Loucy (cell line): Measurements from ENCODE around the gene CCNB1.

Experiments used
- CTCF ChIP-seq: fragments of 200-600 bp; sonication (generic); conservative IDR thresholded peaks from 2 replicates; pipeline ENCODE4 v1.5.1; 2014; ENCODE audit warnings: mild to moderate bottlenecking, antibody characterized with exemption, low read length
- EZH2phosphoT487 ChIP-seq: fragments of 200-600 bp; IDR thresholded peaks from 2 replicates; pipeline ENCODE4 v1.6.1; 2018; ENCODE audit warnings: antibody characterized with exemption, mild to moderate bottlenecking, moderate library complexity, borderline replicate concordance

GRCh38 chr5:69167929-69168328, 979 bp downstream of the CCNB1 start:
- TF ChIP-seq CTCF (no peak), EZH2phosphoT487 (no peak)
